HG02973 (cell line): ENCODE data around the gene SPI1.

Experiments
- ATAC-seq: cut with Tn5 transposase; IDR thresholded peaks from one replicate; pipeline ENCODE4 v1.9.1; 2021; ENCODE audit warnings: moderate library complexity; ENCODE audit not compliant: unreplicated experiment

Gene SPI1

DNA sequence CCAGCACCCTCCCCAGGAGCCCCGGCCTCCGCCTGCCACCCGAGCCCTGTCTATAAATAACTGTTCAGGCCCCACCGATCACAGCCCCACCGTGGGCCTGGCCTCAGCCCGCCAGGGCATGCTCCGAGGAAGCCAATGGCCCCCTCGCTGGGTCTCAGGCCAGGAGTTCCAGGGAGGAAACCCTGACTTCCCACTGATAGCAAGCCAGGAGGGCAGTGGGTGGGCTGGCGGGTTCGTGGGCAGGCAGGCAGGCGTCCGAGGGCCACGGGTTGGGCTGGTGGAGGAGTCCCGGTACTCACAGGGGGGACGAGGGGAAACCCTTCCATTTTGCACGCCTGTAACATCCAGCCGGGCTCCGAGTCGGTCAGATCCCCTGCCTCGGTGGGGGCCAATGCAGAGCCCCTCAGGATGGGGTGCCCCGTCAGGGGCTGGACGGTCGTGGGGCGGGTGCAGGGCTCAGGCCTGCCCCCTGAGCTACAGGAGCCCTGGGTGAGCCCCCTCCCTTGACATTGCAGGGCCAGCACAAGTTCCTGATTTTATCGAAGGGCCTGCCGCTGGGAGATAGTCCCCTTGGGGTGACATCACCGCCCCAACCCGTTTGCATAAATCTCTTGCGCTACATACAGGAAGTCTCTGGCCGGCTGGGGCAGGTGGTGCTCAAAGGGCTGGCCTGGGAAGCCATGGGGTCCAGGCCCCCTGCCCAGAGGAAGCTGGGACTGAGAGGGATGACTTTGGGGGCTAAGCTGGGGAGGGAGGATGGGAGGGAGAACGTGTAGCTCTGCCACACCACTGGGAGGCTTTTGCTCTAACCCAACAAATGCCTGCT is at the start of gene SPI1:
Gene SPI1 (minus strand): TSS at position 538 of the 826 bp plus-strand sequence. CDS start 194 bp downstream, at position 344.
- ATAC-seq, result peak; percentile 64

DNA sequence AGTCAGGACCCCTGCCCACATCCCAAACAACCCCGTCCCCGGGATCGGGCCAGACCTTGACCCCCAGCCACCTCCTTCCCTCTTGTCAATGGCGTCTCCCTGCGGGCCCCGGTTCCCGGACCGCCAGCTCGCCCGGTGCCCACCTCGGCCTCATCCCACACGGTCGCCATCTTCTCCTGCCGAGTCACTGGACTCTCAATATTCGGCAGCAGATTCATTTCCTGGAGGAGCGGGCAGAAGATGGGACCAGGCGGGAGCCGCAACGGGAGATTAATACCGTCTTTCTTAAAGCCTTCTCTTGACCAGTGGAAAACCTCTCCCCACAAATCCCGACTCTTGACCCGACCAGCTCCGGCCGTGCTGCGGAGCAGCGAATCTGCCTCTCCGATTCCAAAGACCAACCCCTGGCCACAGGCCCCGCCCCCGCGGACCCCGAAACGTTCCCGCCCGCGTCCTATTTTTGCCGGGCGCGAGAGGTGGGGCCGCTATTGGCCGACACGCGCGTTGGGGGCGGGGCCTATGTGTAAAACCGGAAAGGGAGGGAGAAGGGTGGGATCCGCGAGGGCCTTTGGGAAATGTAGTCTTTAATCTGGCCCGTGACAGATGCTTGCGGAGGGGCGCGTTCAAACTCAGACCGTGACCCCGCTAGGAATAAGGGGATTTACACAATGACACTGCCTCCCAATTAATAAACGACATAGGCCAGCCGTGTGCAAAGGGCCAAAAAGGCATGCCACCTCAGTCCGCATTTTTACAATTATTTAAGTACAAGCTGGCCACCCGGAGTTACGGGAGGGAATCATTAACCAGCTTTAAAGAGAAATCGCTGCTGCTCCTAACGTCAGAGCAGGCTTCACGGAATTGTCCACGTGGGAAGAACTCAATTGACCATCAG is 48.0 kb upstream of the SPI1 start, which contains the start of gene PSMC3:
Gene PSMC3 (minus strand): TSS at position 378 of the 895 bp plus-strand sequence. CDS start 160 bp downstream, at position 218.
- peak; percentile 87 for ATAC-seq

DNA sequence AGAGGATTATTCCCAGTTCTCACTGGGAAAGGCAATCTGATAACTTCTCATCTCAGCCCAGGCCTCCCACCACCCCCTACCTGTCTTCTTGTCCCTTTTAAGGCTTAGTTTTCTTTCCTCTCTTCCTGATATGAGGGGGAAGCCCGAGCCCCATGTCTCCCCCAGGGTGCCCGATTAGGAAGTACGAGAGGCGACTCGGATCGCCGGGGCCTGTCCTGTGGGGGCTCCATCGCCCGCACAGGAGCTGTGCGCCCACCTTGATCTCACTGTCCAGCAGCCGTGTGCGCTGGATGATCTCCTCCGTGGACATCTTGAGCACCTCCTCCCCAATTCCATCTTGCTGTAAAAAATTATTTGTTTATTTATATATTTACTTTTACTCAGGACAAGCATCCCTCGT is 47.3 kb upstream of the SPI1 start:
- no peak for ATAC-seq

DNA sequence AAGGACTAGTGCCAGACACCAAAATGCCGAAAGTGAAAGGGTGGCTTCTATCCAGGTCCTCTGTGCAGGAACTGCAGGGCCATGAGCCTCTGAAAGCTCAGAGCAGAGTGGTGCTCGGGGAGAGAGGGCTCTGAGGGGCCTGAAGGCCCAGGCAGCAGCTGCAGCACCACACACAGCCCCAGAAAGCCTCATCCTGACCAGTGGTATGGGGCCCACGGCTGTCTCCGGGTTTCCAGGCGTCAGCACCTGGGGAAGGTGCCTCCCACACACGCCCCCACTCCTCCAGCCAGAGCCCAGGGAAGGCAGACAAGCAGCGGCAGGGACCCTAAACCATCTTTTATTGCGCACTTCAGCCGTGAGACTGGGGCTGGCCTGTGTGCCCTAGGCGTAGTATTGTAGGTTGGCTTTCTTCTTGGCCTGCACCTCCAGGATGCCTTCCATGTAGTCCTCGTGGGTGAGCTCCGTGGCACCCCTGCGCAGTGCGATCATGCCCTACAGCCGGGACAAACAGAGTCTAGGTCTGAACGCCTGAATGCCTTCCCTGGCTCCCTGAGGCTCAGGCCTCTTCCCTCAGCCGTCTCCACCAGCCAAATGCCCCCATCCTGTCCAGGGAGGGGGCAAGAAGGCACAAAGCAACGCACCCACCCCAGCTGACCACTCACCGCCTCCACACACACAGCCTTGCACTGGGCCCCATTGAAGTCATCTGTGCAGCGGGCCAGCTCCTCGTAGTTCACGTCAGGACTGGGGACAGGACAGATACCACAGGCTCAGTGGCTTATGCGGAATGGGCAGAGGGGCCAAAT is 40.3 kb upstream of the SPI1 start:
- ATAC-seq, result no peak

DNA sequence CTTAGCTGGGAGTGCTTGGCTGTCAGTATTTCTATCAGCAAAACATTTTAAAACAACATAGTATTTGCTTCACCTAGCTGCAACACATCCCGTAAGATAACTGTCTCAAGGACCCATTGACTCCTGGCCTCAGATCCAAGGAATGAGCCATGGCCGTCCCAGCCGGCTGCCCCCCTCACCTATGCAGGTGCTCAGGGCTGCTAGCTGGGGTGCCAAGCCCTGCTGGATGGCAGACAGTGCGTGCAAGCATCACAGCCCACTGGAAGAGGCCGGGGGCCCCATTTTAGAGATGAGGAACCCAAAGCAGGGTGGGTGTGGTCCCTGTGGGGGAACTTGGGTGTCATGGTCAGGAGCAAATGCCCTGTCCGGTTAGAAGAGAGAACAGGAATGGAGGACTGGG is 39.4 kb upstream of the SPI1 start:
- ATAC-seq, result no peak

DNA sequence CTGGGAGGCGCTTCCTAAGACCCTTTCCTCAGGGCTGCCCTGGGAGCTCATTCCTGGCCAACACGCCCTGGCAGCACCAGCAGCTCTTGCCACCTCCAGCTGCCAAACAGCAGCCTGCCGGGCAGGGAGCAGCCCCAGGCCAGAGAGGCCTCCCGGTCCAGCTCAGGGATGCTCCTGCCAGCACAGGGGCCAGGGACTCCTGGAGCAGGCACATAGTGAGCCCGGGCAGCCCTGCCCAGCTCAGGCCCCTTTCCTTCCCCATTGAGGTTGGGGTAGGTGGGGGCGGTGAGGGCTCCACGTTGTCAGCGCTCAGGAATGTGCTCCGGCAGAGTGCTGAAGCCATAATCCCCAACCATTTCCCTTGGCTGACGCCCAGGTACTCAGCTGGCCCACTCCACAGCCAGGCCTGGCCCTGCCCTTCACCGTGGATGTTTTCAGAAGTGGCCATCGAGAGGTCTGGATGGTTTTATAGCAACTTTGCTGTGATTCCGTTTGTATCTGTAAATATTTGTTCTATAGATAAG is 37.7 kb upstream of the SPI1 start:
- no peak for ATAC-seq

DNA sequence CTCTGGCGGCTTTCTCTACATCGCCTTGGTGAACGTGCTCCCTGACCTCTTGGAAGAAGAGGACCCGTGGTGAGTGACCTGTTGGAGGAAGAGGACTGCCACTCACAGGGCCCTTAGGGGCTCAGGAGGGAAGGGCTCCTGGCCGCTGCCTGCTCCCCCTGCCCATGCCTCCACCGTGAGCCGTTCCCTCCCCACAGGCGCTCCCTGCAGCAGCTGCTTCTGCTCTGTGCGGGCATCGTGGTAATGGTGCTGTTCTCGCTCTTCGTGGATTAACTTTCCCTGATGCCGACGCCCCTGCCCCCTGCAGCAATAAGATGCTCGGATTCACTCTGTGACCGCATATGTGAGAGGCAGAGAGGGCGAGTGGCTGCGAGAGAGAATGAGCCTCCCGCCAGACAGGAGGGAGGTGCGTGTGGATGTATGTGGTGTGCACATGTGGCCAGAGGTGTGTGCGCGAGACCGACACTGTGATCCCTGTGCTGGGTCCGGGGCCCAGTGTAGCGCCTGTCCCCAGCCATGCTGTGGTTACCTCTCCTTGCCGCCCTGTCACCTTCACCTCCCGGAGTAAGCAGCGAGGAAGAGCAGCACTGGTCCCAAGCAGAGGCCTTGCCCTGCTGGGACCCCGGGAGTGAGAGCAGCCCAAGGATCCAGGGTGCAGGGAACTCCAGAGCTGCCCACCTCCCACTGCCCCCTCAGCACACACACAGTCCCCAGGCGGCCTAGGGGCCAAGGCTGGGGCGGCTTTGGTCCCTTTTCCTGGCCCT is 36.9 kb upstream of the SPI1 start:
- no peak for ATAC-seq

DNA sequence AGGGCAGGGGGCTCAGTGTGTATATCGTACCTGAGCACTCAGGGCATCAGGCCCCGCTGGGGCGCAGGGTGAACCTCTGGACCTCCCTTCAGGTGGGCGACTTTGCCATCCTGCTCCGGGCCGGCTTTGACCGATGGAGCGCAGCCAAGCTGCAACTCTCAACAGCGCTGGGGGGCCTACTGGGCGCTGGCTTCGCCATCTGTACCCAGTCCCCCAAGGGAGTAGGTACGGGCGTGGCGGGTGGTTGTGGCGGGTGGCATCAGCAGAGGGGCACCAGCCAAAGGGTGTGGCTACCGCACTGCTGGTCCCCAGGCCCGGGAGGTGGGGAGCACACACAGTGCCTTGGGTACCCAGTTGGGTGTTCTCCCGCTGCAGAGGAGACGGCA is 36.3 kb upstream of the SPI1 start:
- no peak for ATAC-seq

DNA sequence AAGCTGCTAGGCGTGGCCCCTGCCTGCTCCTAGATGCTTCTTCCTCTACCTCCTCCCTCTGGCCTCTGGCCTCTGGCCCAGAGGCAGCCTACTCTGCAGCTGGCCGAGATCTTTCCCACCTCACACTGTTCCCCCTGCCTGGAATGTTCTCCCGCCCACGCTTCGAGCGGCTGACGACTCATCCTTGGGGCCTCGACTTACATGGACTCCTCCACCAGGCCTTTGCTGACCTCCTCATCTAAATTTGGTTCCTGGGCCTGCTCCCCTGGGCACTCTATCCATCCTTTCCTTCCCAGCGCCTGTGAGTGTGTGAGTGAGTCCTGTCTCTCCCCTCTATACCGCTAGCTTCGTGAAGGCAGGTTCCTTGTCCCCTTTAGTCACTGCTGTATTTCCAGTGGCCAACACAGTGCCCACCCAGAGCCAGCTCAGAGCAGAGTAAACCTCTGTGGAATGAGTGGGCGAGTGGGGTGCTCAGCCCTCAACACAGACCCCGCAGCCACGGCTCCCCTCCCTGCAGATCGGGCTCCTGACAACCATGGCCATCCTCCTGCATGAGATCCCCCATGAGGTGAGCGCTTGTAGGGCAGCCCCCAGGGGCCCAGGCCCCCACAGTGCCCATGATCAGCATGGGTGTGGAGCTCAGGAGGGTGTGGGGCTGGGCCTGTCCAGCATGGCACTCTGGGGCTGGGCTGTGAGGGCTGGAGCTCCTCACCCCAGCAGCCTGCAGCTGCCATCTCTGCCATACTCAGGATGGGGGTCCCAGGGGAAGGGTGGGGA is 35.7 kb upstream of the SPI1 start:
- no peak for ATAC-seq

DNA sequence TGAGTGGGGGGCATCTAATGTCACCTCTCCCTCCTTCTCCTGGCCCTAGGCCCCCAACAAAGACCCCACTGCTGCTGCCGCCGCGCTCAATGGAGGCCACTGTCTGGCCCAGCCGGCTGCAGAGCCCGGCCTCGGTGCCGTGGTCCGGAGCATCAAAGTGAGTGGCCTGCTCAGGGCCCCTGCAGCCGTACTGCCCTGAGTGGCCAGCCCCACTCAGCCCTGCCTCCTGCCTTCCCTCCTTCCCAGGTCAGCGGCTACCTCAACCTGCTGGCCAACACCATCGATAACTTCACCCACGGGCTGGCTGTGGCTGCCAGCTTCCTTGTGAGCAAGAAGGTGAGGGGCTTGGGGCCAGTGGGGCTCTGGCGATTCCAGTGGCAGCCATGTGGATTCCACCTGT is 35.0 kb upstream of the SPI1 start:
- ATAC-seq, result no peak

DNA sequence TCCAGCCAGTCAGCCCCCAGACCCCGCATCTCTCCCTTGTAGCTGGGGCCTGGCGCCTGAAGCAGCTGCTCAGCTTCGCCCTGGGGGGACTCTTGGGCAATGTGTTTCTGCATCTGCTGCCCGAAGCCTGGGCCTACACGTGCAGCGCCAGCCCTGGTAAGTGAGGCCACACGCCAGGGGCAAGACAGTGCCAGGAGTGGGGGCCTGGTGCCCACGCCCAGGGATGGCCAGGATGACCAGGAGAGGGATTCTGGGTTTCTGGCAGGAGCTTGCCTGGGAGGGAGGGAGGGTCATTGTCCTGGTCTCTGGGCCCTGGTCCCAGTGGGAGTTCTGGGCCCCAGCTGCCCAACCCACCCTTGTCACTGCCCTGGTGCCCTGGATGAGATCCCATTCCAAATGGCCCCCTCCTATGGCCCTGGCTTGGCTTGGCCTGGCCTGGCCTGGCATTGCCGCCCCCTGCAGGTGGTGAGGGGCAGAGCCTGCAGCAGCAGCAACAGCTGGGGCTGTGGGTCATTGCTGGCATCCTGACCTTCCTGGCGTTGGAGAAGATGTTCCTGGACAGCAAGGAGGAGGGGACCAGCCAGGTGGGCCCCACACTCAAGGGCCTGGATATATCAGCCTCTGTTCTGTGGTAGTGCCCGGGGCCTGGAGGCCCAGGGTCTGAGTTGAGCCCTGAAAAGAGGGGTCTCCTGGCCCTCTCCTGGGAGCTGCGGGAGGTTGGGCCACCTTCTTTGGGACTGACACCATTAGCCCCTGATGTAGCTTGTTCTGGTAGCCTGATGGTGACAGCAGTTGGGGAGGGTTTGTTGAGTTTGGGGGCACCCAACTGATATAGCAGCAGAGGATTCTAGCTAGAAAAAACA is 33.8 kb upstream of the SPI1 start:
- ATAC-seq, result no peak

DNA sequence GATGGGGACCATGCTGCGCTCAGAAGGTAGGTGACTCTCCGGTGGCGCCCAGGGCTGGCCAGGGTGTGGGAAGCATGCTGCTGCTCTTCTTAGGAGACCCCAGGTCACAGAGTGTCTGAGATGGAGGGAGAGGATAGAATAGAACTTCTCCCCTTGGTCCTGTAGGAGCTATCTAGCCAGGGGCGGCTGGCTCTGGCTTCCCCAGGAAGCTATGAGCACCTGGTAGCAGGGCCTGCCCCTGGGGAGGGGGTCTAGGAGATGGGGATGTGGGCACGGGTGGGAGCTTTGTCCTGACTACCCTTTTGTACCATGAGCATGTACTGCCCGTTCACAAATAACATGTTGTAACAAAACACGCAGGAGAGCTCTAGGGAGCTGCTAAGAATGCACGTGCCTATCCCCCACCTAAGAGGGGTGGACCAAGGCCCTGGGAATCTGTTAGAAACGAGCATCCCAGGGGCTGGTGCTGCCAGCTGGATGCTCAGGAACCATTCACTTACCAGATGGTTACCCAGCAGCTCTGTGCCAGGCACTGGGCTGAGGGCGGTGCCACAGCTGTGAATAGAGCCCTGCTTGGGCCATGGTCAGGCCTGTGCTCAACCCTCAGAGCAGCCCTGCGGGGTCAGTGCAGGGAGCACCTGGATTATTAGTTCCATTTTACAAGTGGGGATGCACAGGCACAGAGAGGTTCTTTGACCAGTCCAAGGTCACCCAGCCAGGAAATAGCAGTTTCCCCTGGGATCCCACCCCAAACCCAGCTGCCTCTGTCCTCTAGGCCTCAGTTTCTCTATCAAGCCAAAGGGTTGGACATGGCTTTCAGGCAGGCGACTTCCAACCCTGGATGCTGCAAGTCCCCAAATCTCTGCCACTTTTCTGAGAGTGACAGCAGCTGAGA is 32.3 kb upstream of the SPI1 start:
- no peak for ATAC-seq

DNA sequence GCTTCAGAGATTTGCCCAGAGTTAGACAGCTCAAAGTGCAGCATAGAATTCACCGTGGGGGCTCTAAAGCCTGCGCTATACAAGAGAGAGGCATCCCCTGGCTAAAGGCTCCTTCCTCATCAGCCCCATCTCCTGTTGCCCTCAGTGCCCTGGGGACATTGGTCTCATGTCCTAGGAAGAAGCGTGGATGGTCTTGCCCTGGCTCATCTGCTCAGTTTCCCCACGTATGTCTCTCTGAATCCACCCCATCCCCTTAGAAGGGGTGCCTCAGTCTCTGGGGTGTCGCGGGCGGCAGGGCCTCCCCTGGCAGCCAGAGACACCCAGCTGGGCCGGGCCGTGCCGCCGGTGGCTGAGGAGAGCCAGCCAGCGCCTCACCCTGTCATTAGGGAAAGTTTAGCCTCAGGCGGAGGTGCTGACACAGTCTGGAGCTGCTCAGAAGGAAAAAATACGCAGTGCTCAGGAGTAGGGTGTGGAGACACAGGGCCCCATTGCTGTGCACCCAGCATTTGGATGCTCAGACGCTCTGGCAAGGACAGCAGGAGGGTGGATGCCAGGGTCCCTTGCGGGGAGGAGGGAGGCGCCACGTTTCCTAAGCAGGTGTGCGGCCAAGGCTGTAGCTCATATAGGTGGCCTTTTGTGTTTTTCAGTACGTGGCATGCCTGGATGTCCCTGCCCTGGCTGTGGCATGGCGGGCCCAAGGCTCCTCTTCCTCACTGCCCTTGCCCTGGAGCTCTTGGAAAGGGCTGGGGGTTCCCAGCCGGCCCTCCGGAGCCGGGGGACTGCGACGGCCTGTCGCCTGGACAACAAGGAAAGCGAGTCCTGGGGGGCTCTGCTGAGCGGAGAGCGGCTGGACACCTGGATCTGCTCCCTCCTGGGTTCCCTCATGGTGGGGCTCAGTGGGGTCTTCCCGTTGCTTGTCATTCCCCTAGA is 31.4 kb upstream of the SPI1 start:
- ATAC-seq, result no peak

DNA sequence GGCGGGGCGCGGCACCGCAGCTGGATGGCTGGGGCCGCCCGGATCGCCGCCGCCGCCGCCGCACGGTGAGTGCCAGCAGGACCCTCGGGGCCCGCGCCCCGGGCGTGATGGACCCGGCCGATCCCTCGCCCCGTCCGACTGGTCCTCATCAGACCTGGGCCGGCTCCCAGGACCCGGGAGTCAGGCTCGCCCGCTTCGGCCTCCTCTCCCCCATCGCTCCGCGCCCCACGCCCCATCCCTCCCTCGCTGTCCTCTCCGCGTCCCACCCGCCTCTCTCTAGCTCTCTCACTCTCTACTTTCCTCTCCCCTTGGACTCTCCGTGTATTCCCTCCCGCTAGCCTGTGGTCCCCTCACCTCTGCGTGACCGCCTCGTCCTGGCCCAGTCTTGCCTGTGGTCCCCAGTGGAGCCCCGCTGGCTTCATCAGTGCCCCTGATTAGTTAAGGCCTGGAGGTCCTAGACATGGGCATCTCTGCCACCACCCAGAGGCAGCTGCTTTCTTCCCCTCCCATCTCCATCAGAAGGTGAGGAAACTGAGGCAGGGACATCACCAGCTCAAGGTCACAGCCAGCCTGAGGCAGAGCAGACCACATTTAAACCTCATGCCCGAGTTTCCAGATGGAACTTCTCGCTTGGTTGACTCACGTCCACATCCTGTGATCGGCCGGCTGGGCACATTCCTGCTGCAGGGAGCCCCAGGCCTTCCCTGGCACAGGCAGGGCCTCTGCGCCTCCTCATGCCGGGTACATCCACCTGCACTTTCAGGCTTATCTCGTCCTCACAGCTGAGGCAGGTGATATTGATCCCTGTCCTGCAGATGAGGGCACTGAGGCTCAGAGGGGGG is 30.5 kb upstream of the SPI1 start:
- no peak for ATAC-seq
